ENCODE measurements around the gene BRD4. TPM values are rescaled to one million over a fixed set of nuclear protein-coding genes. Genes with fewer than 3 reads are reported as not detected.
A peak's percentile ranks its signal among the peaks of the same experiment; 100 is the strongest.

Gene BRD4
- total and polyA plus RNA-seq, 11 donors = 31.1 to 78.9 (median 61.8) TPM

DNA sequence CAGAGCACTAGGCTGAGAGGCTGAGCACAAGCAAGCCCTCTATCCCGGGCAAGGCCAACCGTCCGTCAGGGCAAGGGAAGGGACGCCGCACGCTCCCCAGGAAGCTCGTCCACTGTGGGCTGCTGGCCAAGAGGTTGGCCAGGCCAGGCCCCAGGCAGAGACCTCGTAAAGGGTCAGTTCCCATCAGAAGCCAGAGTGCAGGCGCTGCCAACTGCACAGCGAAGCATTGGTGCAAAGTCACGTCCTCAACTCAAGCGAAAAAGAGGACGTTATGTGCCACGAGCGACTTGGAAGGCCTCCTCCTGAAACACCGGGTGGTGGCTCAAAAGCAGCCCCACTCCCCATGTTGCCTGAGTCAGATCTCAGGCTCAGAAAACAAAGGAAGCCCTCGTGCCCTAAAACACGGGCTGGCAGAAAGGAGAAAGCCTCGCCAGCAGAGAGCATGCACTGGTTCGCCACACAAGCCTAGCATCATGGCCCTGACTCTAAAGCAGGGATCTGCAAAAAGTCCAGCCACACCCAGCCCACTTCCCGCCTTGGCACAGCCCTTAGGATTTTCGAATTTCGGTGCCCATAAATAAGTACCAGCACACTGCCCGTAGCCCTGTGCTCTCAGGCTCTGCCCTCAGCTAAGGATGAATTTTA is 42.6 kb upstream of the BRD4 start:
- Histone ChIP-seq H3K4me1 (peaks cover 24 to 68% (median 52%) of the 10 kb centered on the region in 12 donors), H3K27me3 (no peaks in the 10 kb centered on the region), H3K36me3 (peaks cover 3 to 43% (median 33%) of the 10 kb centered on the region in 9 donors), H3K27ac (peak overlapping the region; percentile 25 to 96 (median 74)), H3K9me3 (no peaks in the 10 kb centered on the region), H3K4me3 (peak overlapping the region in 9 of 12 donors; percentile 6 to 42 (median 16))
- DNase-seq = peak; percentile 61 to 88 (median 83)
- peak; percentile 26 to 57 (median 44) for ATAC-seq
- intact Hi-C loops (cut with DNase I) = loop anchor here in 9 of 10 donors (2.0 to 10.0 kb wide), 13 partner anchors 42 to 248 kb away; partner anchors contain the start of genes BRD4 (in 3 of the 9), AKAP8L (in 2 of the 9) and WIZ (in 1 of the 9)
- WGBS, 4 donors = 19 to 29% (median 25%) methylated on average over 19 to 24 of the region's 24 CpGs
- TF ChIP-seq, protein P1, sequence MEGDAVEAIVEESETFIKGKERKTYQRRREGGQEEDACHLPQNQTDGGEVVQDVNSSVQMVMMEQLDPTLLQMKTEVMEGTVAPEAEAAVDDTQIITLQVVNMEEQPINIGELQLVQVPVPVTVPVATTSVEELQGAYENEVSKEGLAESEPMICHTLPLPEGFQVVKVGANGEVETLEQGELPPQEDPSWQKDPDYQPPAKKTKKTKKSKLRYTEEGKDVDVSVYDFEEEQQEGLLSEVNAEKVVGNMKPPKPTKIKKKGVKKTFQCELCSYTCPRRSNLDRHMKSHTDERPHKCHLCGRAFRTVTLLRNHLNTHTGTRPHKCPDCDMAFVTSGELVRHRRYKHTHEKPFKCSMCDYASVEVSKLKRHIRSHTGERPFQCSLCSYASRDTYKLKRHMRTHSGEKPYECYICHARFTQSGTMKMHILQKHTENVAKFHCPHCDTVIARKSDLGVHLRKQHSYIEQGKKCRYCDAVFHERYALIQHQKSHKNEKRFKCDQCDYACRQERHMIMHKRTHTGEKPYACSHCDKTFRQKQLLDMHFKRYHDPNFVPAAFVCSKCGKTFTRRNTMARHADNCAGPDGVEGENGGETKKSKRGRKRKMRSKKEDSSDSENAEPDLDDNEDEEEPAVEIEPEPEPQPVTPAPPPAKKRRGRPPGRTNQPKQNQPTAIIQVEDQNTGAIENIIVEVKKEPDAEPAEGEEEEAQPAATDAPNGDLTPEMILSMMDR (IDR thresholded peaks at IDR 0.05) = no peak
- no peak for TF ChIP-seq POLR2A (IDR thresholded peaks at IDR 0.05)

GRCh38 chr19:15374105-15374651 is 41.8 kb upstream of the BRD4 start:
- Histone ChIP-seq H3K4me3 (peak overlapping the region in 9 of 12 donors; percentile 6 to 42 (median 16)), H3K4me1 (peaks cover 24 to 67% (median 52%) of the 10 kb centered on the region in 12 donors), H3K27ac (peak overlapping the region; percentile 25 to 96 (median 74)), H3K36me3 (peaks cover 6 to 50% (median 40%) of the 10 kb centered on the region in 9 donors), H3K9me3 (no peaks in the 10 kb centered on the region), H3K27me3 (no peaks in the 10 kb centered on the region)
- TF ChIP-seq, protein P1 (IDR thresholded peaks at IDR 0.05) = no peak
- no peak for TF ChIP-seq POLR2A (IDR thresholded peaks at IDR 0.05)
- 40 to 58% (median 50%) methylated on average over 10 to 21 of the region's 21 CpGs for WGBS, 4 donors
- ATAC-seq (peak in 2 of 4 donors; percentile 1 to 5), DNase-seq (peak in 2 of 5 donors; percentile 56 to 70)
- intact Hi-C loops (cut with DNase I) = loop anchor here in 4 of 10 donors (2.0 to 10.0 kb wide), 4 partner anchors 79 to 199 kb away; no protein-coding TSS in a partner anchor

GRCh38 chr19:15373644-15374043 is 41.3 kb upstream of the BRD4 start:
- TF ChIP-seq POLR2A (IDR thresholded peaks at IDR 0.05) = no peak
- TF ChIP-seq, protein P1 (IDR thresholded peaks at IDR 0.05) = no peak
- H3K27me3 ChIP-seq = no peaks in the 10 kb centered on the region
- DNase-seq (no peak), ATAC-seq (no peak)
- intact Hi-C loops (cut with DNase I) = loop anchor here in 4 of 10 donors (2.0 to 10.0 kb wide), 4 partner anchors 79 to 199 kb away; no protein-coding TSS in a partner anchor
- no peaks in the 10 kb centered on the region for H3K9me3 ChIP-seq
- H3K4me3 ChIP-seq = no peak overlapping the region
- peaks cover 6 to 56% (median 43%) of the 10 kb centered on the region in 9 donors for H3K36me3 ChIP-seq
- H3K27ac ChIP-seq = peak overlapping the region in 8 of 12 donors; percentile 63 to 96 (median 77)
- peaks cover 24 to 68% (median 52%) of the 10 kb centered on the region in 12 donors for H3K4me1 ChIP-seq
- WGBS, 4 donors = 87 to 94% (median 92%) methylated on average over 19 to 22 of the region's 22 CpGs

DNA sequence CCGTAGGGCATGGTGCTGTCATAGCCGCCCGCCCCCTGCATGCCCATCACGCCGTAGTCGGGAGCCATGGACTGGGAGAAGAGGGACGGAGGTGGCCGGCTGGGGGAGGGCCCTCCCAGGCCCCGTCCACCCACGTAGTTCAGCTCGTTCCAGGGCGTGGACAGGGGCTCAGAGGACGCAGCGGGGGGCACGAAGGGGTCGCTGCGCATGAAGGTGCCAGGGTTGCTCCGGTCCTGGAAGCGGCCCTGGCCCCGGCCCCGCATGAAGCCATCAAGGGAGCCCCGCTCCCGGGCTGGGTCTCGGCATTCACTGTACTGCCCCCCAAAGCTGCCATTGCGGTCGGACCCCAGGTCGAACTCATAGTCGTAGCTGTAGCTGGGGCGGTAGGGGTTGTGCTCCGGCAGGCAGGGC is 40.6 kb upstream of the BRD4 start:
- H3K4me1 ChIP-seq = peaks cover 22 to 71% (median 53%) of the 10 kb centered on the region in 12 donors
- peak overlapping the region in 2 of 12 donors; percentile 75 to 96 for H3K27ac ChIP-seq
- 93 to 97% (median 95%) methylated on average over 28 to 30 of the region's 30 CpGs for WGBS, 4 donors
- H3K4me3 ChIP-seq = no peak overlapping the region
- intact Hi-C loops (cut with DNase I) = loop anchor here in 4 of 10 donors (10.0 kb wide), 3 partner anchors 88 to 198 kb away; no protein-coding TSS in a partner anchor
- TF ChIP-seq, protein P1 (IDR thresholded peaks at IDR 0.05) = no peak
- no peak for TF ChIP-seq POLR2A (IDR thresholded peaks at IDR 0.05)
- no peak for DNase-seq
- no peaks in the 10 kb centered on the region for H3K27me3 ChIP-seq
- ATAC-seq = no peak
- H3K36me3 ChIP-seq = peaks cover 6 to 63% (median 51%) of the 10 kb centered on the region in 9 donors
- no peaks in the 10 kb centered on the region for H3K9me3 ChIP-seq
